Stimulated activated CD8-positive, alpha-beta memory T cell treated with anti-CD3 and anti-CD28 coated beads, Interleukin-4, amount 100 ng/mL, for 4 hours (primary cell): ENCODE measurements around the gene TMEM151B.

Experiments
- DNase-seq, 2 donors: peaks; one replicate each; pipeline ENCODE4 v3.0.0-alpha.2; 2020; ENCODE audit warnings: low read depth in 2 of 2, low spot score in 1 of 2

Gene TMEM151B

DNA sequence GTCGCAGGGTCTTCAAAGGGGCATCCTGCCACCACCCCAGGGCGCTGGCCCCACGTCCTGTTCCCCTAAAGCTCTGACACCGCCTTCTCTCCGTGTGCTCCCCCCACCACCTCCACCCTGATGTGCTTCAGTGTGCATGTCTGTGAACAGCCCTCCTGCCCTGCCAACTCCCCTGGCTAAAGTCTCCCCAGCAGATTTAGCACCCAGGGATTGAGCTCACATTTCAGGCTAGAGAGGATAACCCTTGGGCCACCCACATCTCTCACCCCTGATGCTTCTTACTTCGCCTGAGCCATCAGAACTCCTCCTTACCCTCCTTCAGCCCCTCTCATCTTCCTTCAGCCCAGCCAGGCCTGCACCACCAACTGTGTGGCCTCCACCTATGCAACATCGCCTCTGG, 7.5 kb downstream of the TMEM151B start:
- DNase-seq = no peak

DNA sequence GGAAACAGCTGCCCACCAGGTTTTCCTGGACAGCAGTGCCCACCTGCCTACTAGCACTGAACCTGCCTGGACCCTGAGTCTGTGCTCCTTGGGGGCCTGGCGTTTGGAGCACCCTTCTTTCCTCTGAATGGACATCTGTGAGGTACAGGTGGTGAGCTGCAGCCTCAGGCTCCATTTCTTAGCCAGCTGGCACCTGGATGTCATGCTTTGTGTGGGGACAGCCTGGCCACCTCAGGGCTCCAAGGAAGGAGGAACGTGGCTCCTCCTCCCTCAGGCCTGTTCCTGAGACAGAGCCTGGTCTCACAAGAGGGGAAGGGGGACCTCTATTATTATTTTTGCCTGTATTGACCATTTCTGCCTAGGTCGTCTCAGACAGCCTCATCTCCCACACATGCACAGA, 8.1 kb downstream of the TMEM151B start:
- DNase-seq = no peak

DNA sequence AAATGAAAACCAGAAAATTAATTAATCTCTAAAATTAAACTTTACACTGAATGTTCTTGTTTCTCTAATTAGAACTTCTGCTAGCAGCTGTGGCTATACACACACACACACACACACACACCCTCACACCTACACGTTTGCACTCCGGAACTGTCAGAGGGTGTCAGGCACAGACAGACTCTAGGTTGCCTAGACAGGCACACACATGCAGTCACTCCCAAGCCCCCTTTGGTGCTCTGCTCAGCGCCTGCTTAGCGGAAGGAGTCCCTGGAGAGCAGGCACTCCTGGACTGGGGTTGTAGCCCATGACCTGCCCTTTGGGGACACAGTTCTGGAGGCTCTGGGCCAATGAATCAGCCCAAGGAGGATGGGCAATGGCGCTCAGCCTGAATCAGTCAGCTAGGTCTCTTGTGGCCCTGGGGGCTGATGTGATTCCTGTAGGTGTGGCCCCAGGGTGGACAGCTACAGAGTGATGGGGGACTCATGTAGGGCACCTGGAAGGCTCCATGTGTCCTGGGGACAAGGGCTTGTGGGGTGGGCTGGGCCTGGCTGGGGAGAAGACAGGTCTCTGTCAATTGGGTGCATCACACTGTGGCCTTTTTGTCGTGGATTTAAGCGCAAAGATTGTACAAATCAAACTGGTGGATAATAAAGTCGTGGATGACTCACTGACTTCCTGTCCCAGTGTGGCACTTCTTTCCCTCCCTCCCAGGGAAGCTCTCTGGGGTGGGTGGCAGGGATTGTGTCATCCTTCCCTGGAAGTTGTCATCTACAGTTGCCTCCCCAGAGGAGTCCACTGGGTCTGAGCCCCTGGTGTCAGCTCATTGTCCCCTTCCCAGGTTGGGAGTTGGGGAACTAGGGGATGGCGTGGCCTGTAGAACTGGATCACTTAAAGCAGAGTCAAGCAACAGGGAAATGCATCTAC, 8.8 kb downstream of the TMEM151B start:
- DNase-seq = no peak

DNA sequence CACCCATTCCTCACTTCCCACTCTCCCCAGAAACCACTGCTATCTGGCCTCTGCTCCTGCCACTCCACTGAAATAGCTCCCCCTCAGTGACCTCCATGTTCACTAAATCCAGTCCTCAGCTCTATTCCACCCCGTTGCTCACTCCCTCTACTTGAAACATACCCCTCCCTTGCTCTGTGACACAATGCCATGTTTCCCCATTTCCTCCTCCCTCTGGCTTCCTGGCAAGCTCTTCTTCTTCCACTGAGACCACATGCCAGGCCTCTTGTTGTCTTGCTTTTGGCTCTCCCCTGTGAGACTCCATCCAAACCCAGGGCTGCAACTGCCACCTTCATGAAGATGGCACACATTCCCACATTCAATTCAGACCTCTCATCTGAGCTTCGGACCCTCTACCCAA, 13.9 kb downstream of the TMEM151B start:
- no peak for DNase-seq

DNA sequence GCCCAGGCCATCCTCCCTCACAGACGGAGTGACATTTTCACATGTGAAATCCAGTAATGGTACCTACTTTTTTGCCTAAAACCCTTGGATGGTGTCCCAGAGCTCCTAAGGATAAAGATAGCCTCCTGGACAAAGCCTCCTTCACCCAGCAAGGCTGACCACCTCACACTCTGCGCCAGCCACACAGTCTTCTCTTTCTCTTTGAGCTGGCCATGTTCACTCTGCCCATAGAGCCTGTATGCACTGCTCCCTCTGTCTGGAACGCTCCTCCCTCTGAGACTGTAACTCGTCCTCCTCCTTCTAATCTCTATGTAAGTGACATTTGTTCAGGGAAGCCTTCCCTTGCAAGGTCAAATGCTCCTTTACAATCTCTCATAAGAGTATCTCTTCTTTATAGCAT, 14.6 kb downstream of the TMEM151B start:
- DNase-seq = no peak

DNA sequence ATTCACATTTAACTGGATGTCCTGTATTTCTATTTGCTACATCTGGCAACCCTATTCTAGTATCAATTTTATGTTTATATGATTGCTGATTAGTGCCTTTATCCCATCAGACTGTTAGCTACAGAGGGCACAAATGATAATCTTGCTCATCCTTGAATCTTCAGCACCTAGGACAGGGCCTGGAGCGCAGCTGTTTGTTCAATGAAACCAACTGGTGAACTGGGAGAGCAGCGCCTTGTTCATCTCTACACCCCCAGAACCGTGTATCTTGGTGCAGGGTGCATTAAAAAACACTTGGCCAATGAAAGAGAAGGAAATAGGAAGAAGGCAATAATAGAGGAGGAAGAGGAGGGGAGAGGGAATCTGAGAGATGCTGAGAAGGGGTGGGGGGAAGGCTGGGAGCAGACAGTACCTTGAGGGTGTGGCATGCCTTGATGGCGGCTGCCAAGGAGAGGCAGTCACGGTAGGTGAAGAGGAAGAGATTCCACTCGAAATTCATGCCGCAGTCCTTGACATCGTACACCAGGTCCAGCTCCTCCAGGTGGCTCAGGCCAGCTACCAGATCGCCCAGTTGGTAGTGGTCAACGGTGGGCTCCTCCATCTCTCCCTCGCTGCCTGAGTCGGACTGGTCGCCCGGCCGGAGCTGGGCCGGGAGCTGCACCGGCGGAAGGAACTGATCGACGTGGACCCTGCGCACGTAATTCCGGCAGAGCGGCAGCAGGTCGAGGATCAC, 15.5 kb downstream of the TMEM151B start:
- DNase-seq = no peak

DNA sequence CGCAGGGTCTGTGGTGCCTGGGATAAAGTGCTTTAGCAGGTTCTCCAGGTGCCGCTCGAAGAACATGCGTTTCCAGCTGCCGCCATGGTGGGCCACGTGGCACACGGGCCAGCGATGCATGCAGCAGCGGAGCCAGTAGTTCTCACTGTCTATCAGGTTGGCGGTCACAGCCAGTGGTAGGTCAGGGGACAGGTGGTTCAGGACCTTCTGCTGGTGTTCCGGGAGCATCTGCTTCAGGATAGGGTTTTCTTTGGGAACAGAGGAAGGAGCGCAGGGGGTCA, 16.0 kb downstream of the TMEM151B start:
- DNase-seq = no peak

DNA sequence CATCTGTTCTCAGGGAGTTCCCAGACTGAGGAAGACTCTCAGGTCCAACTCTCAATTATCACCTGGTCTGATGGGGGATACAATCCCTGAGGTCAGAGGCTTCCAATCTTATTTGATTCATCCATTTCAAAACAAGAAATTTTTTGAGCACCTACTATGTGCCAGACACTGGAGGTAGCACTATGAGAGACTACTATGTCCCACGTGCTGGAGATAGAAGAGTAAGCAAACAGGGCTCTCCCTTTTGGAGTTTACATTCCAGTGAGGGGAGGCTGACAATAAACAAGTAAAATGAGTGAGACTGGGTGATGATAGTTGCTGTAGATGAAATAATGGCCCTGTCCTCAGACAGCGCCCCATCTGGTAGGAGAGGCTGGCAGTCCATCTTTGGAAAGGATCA, 16.5 kb downstream of the TMEM151B start:
- DNase-seq = no peak

DNA sequence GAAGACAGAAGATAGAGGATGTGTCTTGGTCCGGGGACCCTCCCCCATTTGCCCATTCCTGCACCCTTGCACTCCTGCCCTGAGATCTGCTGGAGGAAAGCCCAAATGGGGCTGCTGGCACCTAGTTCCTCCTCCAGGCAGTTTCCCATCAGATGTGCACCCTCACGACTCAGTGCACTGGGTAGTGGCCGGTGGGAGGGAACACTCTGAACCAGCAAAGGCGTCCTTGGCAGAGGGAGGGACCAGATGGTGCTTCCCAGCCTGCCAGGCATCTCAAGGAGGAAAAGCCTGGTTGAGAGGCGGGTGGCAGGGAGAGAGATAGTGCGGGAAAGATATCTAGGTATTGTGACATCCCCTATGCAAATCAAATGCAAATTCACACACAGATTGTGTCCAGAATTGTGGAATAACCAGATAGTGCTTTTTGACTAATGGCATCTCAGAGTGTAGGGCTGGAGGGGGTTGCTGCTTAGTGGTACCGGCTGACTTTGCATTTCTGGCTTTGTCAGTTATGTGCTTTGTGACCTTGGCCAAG, 19.5 kb downstream of the TMEM151B start:
- no peak for DNase-seq

DNA sequence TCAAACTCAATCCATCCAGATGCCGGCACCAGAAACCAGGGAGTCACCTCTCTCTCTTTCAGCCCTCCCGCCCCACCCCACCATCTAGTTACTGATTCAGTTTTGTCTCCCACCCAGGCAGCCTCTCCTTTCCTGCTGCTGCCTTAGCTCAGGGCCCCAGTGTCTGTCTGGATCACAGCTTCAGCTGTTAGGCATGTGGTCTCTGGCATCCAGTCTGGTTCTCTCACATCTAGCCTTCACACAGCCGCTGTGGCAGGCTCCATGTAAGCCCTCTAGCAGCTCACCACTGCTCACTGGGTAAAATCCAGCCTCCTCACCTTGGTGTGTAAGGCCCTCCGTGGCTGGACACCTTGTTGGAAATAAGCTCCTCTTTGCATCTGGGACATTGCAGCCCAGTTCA, 21.6 kb downstream of the TMEM151B start:
- DNase-seq = no peak

DNA sequence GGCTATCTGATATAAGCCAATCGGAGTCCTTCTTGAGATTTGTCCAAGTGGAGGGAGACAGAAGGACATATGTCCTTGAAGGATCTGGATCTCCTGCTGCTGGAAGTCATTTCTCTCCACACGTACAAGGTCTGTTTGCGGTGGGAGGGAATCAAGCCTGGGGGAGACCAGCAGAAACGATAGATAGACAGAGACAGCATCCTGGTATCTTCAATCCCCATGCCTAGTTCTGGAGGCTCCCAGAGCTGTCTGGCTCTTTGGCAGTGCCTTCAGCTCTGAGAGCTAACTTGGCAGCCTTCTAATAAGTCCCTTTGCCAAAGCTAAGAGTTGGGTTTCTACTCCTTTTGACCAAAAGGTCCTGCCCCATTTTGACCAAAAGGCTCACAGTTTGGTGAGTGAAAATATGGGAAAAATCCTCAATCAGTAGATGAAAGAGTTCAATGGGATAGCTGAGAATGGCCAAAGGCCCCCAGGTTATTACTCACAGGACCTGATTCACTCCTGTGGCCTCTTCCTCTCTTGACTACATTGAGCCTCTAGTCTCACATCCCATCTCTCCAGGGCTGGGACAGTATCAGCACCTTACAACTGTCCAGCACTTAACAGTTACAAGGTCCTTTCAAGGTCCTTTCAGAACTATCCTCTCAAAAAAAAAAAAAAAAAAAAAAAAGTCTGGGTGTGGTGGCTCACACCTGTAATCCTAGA, 22.6 kb downstream of the TMEM151B start:
- no peak for DNase-seq

DNA sequence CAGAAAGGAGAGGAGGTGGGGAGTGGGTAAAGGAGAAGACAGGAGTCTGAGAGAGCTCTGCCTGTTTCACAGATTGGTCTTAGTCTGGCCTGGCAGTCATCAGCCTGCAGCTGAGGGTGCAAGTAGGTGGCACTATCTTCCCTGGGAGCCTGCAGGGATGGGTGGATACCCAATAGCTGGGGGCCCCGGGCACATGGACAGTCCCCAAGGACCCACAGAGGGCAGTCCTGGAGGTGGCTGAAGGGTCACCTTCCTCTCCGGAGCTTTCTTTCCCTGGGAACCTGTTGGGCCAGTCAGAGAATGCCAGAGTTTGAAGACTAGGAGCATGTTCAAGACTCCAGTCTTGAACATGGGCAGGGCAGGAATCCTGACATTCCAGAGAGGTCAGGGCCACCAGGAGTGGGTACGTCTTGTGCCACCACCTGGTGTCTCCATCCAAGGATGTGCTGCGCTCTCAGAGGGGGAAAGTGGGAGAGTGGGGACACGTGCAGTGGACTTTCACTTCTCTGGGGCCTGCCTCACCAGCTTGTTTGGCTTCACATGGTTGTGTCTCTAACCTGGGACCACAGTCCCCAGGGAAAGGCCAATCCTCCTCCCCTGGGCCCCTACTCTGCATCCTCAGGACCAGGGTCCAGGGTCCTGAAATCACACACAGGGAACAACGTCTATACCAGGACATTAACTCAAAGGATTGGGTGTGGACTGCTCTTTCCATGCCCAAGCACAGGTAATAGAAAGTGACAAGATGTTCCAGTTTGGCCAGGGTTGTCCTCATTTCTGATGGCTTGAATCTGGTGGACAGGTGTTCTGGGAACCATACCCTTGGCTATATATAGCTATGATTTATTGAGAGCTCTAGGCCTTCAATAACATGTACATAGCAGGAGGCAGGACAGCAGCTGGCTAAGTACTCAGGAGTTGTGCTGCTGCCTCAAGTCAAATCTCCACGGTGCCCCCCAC, 24.9 kb downstream of the TMEM151B start:
- DNase-seq = no peak

DNA sequence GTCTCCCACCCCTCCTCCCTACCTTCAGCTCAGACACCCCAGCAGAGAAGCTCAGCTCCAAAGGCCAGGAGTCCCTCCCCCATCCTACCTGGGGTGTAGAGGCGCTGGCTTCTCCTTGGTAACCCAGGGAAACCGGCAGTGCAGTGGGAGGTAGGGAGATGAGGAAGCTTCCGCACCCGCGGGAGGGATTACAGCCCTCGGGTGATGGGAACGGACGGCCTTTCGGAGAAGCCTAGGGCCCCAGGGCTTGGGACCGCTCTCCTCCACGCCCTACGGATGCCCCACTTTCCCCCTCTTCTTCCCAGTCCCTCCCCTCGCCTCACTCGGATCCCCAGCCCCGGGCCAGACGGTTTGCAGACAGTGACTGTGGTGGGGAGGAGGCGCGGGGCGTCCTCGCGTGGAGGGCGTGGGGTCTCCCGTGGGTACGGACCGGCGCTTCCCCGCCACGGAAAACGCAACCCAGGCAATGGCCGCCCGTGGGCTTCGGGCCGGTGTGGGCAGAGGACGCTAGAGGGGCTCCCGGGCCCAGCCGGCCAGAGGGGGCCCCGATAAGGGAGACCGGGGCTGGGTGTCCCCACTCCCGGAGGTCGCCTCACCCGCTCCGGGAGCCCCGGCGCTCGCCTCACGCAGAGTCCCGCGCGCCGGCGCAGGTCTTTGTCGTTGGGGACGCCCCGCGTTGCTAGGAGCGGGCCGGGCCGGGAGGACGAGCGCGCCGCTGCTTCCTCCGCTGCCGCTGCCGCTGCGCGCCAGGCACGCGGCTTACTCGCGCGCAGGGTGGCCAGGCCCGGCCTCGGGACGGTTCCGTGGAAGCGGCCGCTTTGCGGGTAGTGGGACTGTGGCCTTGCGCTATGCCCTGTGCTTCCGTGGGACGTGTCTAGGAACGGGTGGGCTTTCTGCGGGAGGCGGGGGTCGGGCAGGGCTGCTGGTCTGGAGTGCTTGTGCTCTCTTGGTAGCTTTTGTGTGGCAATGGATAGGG, 27.1 kb downstream of the TMEM151B start:
- no peak for DNase-seq

DNA sequence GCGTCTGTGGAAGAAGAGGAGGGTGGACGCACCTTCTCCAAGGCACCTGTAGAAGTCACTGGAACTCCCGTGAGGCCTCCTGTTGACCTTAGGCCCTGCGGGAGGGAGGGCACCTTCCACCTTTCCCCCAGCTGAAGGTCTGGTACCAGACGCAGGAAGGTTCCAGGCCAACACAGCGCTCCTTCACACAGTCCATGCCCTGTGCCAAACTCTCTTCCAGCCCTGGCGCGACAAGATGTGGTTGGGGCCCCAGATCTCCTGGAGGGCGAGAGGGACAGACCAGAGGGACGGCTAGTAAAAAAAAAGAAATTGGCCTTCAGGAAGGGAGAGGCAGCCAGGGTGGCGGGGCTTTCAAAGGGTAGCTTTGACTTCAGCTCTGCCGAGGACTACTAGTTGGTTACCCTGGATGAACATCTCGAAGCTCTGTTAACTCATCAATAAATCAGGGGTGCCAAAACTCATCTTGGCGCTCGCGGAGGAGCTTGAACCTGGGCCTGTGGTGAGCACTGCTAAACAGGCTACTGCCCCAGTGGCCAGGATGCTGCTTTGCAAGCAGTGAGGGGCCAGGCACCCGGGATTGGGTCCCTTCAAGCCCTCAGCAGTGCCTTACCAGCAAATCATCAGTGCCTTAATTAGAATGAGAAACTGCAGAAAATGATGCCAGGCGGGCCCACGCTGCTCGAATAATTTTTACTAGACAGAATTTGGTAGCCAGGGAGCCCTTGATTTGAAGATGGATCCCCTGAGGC, 28.0 kb downstream of the TMEM151B start:
- no peak for DNase-seq

DNA sequence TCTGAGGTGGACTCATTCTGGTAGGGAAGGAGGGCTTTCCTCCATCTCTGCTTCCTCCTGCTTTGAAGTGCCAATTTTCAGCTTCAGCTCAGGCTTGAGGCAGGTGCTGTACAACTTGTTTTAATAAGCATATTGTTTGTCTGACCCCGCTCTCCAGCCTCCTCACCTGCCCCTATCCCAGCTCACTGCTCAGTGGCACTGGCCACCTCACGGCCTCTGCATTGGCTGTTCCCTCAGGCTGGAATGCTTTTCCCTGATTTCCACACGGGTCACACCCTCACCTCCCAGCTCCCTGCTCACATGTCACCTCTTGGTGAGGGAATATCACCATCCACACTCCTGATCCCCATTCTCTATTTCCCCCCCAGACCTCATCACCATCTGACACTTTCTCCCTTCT, 28.6 kb downstream of the TMEM151B start:
- no peak for DNase-seq

DNA sequence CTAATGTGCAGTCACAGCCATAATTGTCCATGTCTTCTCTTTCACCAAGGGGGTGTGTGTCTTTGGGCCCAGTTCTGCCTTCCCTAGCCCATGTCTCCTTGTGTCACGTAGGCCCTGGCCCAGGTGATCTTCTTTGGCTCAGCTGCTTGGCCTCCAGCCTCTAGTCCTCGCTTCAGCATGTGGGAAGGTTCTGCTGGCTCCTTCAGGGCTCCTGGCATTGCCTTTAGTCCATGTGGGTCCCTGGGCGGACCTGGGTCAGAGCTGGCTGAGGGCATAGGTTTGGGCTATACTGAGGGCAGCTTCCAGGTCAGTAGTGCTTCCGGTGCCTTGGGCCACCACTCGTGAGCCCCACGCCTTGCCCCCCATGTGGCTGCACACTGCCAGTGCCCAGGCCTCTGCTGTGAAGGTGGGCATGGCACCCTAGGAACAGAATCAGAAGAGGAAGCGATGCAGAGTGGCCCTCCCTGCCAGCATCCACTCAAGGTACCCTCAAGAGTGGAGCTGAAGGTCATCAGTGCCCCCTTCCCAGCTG, 30.1 kb downstream of the TMEM151B start:
- no peak for DNase-seq

DNA sequence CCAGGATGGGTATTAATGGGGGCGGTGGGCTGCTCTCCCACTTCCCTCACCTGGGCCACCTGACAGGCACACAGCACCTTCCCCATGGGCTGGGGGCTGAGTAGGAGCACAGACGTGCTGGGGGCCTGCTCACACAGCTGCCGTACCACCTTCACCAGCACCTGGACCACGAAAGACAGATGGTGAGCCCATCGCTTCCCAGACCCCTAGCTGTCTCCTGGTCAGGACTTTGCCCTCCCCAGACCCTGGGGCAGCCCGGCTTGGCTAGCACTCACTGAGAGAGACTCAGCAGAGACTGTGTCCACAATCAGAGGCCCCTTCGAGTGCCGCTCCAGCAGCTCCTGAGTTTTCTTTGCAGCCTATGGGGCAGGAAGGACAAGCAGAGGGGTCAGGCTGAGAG, 30.9 kb downstream of the TMEM151B start:
- DNase-seq = no peak

DNA sequence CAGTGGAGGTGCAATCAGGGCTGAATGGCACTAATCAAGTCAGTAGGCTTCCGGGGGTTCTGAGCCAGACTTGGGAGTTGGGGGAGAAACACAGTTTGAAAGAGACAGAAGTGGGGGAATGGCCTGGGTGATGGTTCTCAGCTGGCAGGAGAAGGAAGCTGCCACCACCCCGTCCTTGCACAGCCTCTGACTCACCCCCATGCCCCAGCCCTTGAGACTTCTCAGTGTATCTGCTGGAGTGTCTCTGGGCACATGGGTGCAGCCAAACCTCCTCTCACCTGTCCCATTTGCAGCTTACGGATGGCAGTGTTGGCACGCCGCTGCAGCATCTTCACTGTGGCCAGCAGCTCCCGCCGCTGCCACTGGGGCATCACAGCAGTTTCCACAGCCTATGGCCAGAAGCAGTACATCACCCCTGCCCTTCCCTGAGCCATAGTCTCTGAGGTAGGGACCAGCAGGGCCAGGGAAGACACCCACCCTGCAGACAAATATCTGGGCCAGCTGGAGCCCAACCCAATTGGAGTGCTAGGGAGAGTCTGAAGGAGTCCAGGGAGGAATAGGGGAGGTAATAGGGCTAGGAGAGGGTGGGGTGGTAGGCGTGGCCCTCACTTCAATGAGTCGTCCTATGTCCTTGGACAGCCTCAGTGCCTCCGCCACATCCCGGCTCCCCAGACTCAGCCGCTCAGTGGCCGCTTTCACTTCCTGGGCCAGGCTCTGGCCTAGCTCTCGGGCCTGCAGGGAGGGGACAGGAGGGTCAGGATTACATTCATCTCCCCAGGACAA, 31.7 kb downstream of the TMEM151B start:
- no peak for DNase-seq
